CD4-positive, alpha-beta T cell treated with Interleukin-6 for 4 hours (primary cell): Measurements from ENCODE around the gene SLC9A2.
A peak's percentile ranks its signal among the peaks of the same experiment; 100 is the strongest.

Source experiments
- DNase-seq: peaks from one replicate; pipeline ENCODE4 v3.0.0-alpha.2; 2020; ENCODE audit warnings: mixed read lengths

Gene SLC9A2

GRCh38 chr2:102674370-102674769 lies 55.0 kb downstream of the SLC9A2 start:
- DNase-seq = no peak

GRCh38 chr2:102674836-102675235 lies 55.5 kb downstream of the SLC9A2 start:
- DNase-seq = no peak

- no peak for DNase-seq
These were observed 58.2 kb downstream of the SLC9A2 start for GRCh38 chr2:102677244-102678215.

- no peak for DNase-seq
These were observed 59.1 kb downstream of the SLC9A2 start for GRCh38 chr2:102678442-102678841.

GRCh38 chr2:102686479-102687439 lies 67.4 kb downstream of the SLC9A2 start:
- DNase-seq = peak; percentile 14

- no peak for DNase-seq
These were observed 70.7 kb downstream of the SLC9A2 start for GRCh38 chr2:102690012-102690411.

- DNase-seq = no peak
These were observed 77.1 kb downstream of the SLC9A2 start for GRCh38 chr2:102696463-102696862.

- no peak for DNase-seq
These were observed 79.2 kb downstream of the SLC9A2 start for GRCh38 chr2:102698369-102699111.

GRCh38 chr2:102703305-102703704 lies 84.0 kb downstream of the SLC9A2 start:
- no peak for DNase-seq

- no peak for DNase-seq
These were observed 84.4 kb downstream of the SLC9A2 start for GRCh38 chr2:102703748-102704147.

GRCh38 chr2:102704531-102704930 lies 85.2 kb downstream of the SLC9A2 start:
- no peak for DNase-seq

- DNase-seq = no peak
These were observed 88.7 kb downstream of the SLC9A2 start for GRCh38 chr2:102707796-102708695.

- no peak for DNase-seq
These were observed 89.7 kb downstream of the SLC9A2 start for GRCh38 chr2:102708847-102709559.

GRCh38 chr2:102717308-102718018 lies 98.1 kb downstream of the SLC9A2 start:
- no peak for DNase-seq

- no peak for DNase-seq
These were observed 99.3 kb downstream of the SLC9A2 start for GRCh38 chr2:102718387-102719316.

- no peak for DNase-seq
These were observed 104.7 kb downstream of the SLC9A2 start for GRCh38 chr2:102724016-102724490.

- no peak for DNase-seq
These were observed 105.2 kb downstream of the SLC9A2 start for GRCh38 chr2:102724553-102724952.

GRCh38 chr2:102726128-102727087 lies 107.1 kb downstream of the SLC9A2 start:
- no peak for DNase-seq
